Heart left ventricle (tissue), 13 donors: ENCODE measurements around the gene PHF20.

Source experiments
- CTCF ChIP-seq, 12 donors: fragments of 200-600 bp; sonication (generic) in 4 of 12; IDR thresholded peaks; one replicate each; pipeline versions ENCODE4 v1.5.0 to v1.8.0; 2018 to 2022; ENCODE audit warnings: antibody characterized with exemption in 12 of 12, mild to moderate bottlenecking in 5 of 12
- POLR2A ChIP-seq, 2 donors: fragments of 450-650 bp; IDR thresholded peaks; one replicate each; pipeline ENCODE4 v1.6.1; 2017; ENCODE audit warnings: antibody characterized with exemption in 2 of 2, mild to moderate bottlenecking in 2 of 2, moderate library complexity in 2 of 2
- donor health status: ischemic (EF 13 %, LVEDD 7.1; RV severe dilation, severe dysfunction).
- donor health status: DM: no; HTN: yes; CAD: no.
- donor health status: DM: no; HTN: no; CAD: no.
- donor health status: ischemic (EF 25% LVEDD 6.9; RV normal size, moderate dysfunction).
- donor health status: ischemic (EF 25% LVEDD 5.7; RV mildly dilated, moderate dysfunction).
- donor health status: ischemic (EF 35%, LVEDD 5.7; RV mildly dilated, moderate dysfunction).
- donor health status: nonischemic (EF 11% LVEDD 7.7; RV severe dilation, severe dysfunction).
- donor health status: DM: yes; HTN: yes; CAD: no.
- donor health status: PGD.
- donor health status: ischemic (EF 29% LVEDD 5.4; RV normal size, mild dysfunction).
- donor health status: nonischemic (EF 23%, LVEDD 6.1; RV moderate dilation, normal function).

- TF ChIP-seq POLR2A (IDR thresholded peaks at IDR 0.05) (no peak), CTCF (IDR thresholded peaks at IDR 0.05) (no peak)
Measured at GRCh38 chr20:35839904-35840303, 68.1 kb downstream of the PHF20 start.
